MM.1S (cell line): Measurements from ENCODE around the gene GUCA2A.

Experiments used
- DNase-seq: peaks from one replicate; pipeline ENCODE4 v3.0.0-alpha.2; 2015
- H2AFZ ChIP-seq: fragments of 300-600 bp; sonication (generic); 2 replicates; pipeline ENCODE4 v1.6.0; 2016; ENCODE audit warnings: antibody characterized with exemption, low read length
- H3F3A ChIP-seq: fragments of 300-600 bp; sonication (generic); 2 replicates; pipeline ENCODE4 v1.6.1; 2016; ENCODE audit warnings: mild to moderate bottlenecking, antibody characterized with exemption, low read length, moderate library complexity, mixed read lengths; ENCODE audit not compliant: insufficient read depth
- H3K27ac ChIP-seq: fragments of 300-600 bp; sonication (generic); 2 replicates; pipeline ENCODE4 v1.5.1; 2016; ENCODE audit warnings: mild to moderate bottlenecking, low read length
- H3K27me3 ChIP-seq: fragments of 300-600 bp; sonication (generic); replicated peaks from 2 replicates; pipeline ENCODE4 v1.6.0; 2016; ENCODE audit warnings: low read length; ENCODE audit not compliant: insufficient read depth
- H3K36me3 ChIP-seq: fragments of 300-600 bp; sonication (generic); replicated peaks from 2 replicates; pipeline ENCODE4 v1.6.1; 2016; ENCODE audit warnings: mild to moderate bottlenecking, low read length, mixed read lengths; ENCODE audit not compliant: insufficient read depth
- H3K4me1 ChIP-seq: fragments of 300-600 bp; sonication (generic); 2 replicates; pipeline ENCODE4 v1.6.1; 2016; ENCODE audit warnings: low read length, mixed read lengths
- H3K4me2 ChIP-seq: fragments of 300-600 bp; sonication (generic); 2 replicates; pipeline ENCODE4 v1.6.0; 2016; ENCODE audit warnings: low read depth, low read length
- H3K4me3 ChIP-seq: fragments of 300-600 bp; sonication (generic); 2 replicates; pipeline ENCODE4 v1.5.1; 2016; ENCODE audit warnings: low read length, mixed read lengths
- H3K79me2 ChIP-seq: fragments of 300-600 bp; sonication (generic); 2 replicates; pipeline ENCODE4 v1.6.1; 2016; ENCODE audit warnings: mixed run types, low read length, mixed read lengths
- H3K9ac ChIP-seq: fragments of 300-600 bp; sonication (generic); 2 replicates; pipeline ENCODE4 v1.6.1; 2016; ENCODE audit warnings: low read length, mixed read lengths
- H3K9me2 ChIP-seq: fragments of 300-600 bp; sonication (generic); replicated peaks from 2 replicates; pipeline ENCODE4 v1.6.1; 2016; ENCODE audit warnings: mild to moderate bottlenecking, low read length, mixed read lengths; ENCODE audit not compliant: insufficient read depth
- H3K9me3 ChIP-seq: fragments of 300-600 bp; sonication (generic); replicated peaks from 2 replicates; pipeline ENCODE4 v1.6.1; 2016; ENCODE audit warnings: mild to moderate bottlenecking, low read length, mixed read lengths; ENCODE audit not compliant: insufficient read depth
- H4K20me1 ChIP-seq: fragments of 300-600 bp; sonication (generic); 2 replicates; pipeline ENCODE4 v1.6.1; 2016; ENCODE audit warnings: mild to moderate bottlenecking, low read length, moderate library complexity, mixed read lengths; ENCODE audit not compliant: insufficient read depth
- EZH2 ChIP-seq: fragments of 300-600 bp; sonication (generic); optimal IDR thresholded peaks from 2 replicates; pipeline ENCODE3; 2017; ENCODE audit warnings: low read depth, mild to moderate bottlenecking, antibody characterized with exemption, low read length, mixed read lengths
- EZH2phosphoT487 ChIP-seq: fragments of 300-600 bp; sonication (generic); IDR thresholded peaks from 2 replicates; pipeline ENCODE4 v1.6.1; 2018; ENCODE audit warnings: antibody characterized with exemption, low read length
- TF ChIP-seq, protein P1 (sequence below): fragments of 300-600 bp; sonication (generic); IDR thresholded peaks from 2 replicates; pipeline ENCODE4 v1.5.1; 2016; ENCODE audit warnings: antibody characterized with exemption, low read length, mixed read lengths

GUCA2A gene

GRCh38 chr1:42171679-42172266, 7.2 kb upstream of the GUCA2A start:
- Histone ChIP-seq H3K4me2 (no peak overlapping the region), H2AFZ (no peak overlapping the region), H3K36me3 (no peaks in the 10 kb centered on the region), H3K79me2 (no peaks in the 10 kb centered on the region), H3K27ac (no peak overlapping the region), H3K4me1 (no peaks in the 10 kb centered on the region), H3K9ac (no peak overlapping the region), H3K9me3 (no peaks in the 10 kb centered on the region), H3K9me2 (no peaks in the 10 kb centered on the region), H4K20me1 (no peaks in the 10 kb centered on the region), H3K4me3 (no peak overlapping the region), H3F3A (no peaks in the 10 kb centered on the region), H3K27me3 (no peaks in the 10 kb centered on the region)
- TF ChIP-seq, protein P1, sequence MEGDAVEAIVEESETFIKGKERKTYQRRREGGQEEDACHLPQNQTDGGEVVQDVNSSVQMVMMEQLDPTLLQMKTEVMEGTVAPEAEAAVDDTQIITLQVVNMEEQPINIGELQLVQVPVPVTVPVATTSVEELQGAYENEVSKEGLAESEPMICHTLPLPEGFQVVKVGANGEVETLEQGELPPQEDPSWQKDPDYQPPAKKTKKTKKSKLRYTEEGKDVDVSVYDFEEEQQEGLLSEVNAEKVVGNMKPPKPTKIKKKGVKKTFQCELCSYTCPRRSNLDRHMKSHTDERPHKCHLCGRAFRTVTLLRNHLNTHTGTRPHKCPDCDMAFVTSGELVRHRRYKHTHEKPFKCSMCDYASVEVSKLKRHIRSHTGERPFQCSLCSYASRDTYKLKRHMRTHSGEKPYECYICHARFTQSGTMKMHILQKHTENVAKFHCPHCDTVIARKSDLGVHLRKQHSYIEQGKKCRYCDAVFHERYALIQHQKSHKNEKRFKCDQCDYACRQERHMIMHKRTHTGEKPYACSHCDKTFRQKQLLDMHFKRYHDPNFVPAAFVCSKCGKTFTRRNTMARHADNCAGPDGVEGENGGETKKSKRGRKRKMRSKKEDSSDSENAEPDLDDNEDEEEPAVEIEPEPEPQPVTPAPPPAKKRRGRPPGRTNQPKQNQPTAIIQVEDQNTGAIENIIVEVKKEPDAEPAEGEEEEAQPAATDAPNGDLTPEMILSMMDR, result no peak
- TF ChIP-seq EZH2phosphoT487 (no peak), EZH2 (no peak)
- no peak for DNase-seq

DNA sequence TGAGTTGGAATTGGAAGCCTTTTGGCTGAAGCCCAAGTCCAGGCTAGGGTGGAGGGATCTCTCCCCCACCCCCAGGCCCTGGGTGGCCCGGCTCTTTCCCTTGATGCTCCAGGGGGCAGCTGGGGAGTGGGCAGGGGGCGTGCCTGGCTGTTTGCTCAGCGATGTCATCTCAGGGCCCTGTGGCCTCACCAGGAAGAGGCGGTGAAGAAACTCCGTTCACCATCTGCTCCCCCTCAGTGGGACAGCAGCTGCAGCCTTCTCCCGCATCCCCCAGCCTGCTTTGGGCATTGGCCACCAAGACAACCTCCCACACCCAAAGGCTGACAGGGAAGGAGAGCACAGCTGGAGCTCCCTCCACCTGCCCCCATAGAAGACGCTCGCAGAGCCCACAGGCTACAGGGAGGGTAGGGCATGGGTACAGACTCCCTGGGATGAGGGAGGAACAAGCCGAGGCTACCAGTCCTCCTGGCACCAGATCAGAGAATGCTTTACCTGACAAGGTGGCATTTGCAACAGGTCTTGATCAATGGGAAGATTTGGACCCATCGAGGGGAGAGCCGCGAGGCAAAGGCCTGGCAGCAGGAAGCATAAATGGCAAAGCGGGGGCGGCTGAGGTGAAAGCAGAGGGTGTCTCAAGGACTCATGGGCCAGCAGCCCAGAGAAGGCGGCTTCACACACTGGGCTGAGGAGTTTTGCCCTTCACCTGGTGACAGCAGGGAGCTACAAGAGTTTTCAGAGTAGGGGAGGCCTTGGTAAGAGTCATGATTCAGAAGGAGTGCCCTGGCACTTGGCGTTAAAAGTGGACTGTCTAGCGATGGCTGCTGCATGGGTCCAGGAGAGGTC, 6.5 kb upstream of the GUCA2A start:
- no peaks in the 10 kb centered on the region for H3K79me2 ChIP-seq
- no peak overlapping the region for H3K9ac ChIP-seq
- H3K27ac ChIP-seq, result no peak overlapping the region
- TF ChIP-seq, protein P1, result no peak
- TF ChIP-seq EZH2 (no peak), EZH2phosphoT487 (no peak)
- no peak overlapping the region for H2AFZ ChIP-seq
- H3K9me2 ChIP-seq, result no peaks in the 10 kb centered on the region
- no peak overlapping the region for H3K4me3 ChIP-seq
- H3K27me3 ChIP-seq, result no peaks in the 10 kb centered on the region
- no peaks in the 10 kb centered on the region for H4K20me1 ChIP-seq
- no peak overlapping the region for H3K4me2 ChIP-seq
- no peaks in the 10 kb centered on the region for H3K9me3 ChIP-seq
- no peaks in the 10 kb centered on the region for H3F3A ChIP-seq
- DNase-seq, result no peak
- no peaks in the 10 kb centered on the region for H3K4me1 ChIP-seq
- H3K36me3 ChIP-seq, result no peaks in the 10 kb centered on the region

GRCh38 chr1:42168763-42169162, 4.2 kb upstream of the GUCA2A start:
- H3K4me2 ChIP-seq, result no peak overlapping the region
- no peaks in the 10 kb centered on the region for H3K9me2 ChIP-seq
- H3K36me3 ChIP-seq, result no peaks in the 10 kb centered on the region
- H3K9me3 ChIP-seq, result no peaks in the 10 kb centered on the region
- no peak overlapping the region for H3K9ac ChIP-seq
- no peaks in the 10 kb centered on the region for H3K27me3 ChIP-seq
- no peak overlapping the region for H3K27ac ChIP-seq
- H3K4me3 ChIP-seq, result no peak overlapping the region
- H3K4me1 ChIP-seq, result no peaks in the 10 kb centered on the region
- no peaks in the 10 kb centered on the region for H4K20me1 ChIP-seq
- no peak for DNase-seq
- H3F3A ChIP-seq, result no peaks in the 10 kb centered on the region
- no peaks in the 10 kb centered on the region for H3K79me2 ChIP-seq
- H2AFZ ChIP-seq, result no peak overlapping the region
- TF ChIP-seq EZH2 (no peak), EZH2phosphoT487 (no peak)
- TF ChIP-seq, protein P1, result no peak
